ENCODE results near the gene TAB2. TPM values are rescaled to one million over a fixed set of nuclear protein-coding genes. Genes with fewer than 3 reads are reported as not detected.

The TAB2 gene
- total and polyA plus RNA-seq, 2 of the 8 experiments (the other 6 are each of a cell fraction or from before 2014, with no cell fraction given), result 40.4 to 63.0 TPM

DNA sequence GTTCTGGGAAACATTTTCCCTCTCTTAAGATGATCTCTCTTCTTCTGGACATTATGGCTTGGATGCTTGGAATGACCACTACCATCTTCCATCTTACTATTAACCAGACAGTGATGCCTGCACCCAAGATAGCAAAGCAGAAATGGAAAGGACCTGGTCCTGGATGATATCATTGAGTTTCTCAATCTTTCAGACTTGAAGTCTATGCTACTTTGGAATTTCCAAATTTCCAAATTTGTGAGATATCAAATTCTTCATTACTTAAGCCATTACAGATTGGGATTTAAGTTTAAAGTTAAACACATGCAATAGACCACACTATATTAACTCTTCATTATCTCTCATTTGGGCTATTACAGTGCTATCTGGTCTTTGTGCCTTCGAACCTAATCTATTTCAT lies 3.7 kb upstream of the TAB2 start:
- Histone ChIP-seq H2BK20ac (ENCODE audit: low read length) (no peak overlapping the region), H4K5ac (ENCODE audit: insufficient read length, low read depth, low read length) (no peak overlapping the region), H3K4me1 (replicated peaks in 1 of 4; ENCODE audit: control insufficient read depth in 3 of 4, insufficient read depth in 4 of 4, low read length in 3 of 4) (peaks cover 0 to 3% (median 0%) of the 10 kb centered on the region in 4 experiments; a peak in 1 of 7 replicates), H3K4ac (replicated peaks; ENCODE audit: insufficient read length, low read depth, low read length) (no peak overlapping the region), H4K20me1 (replicated peaks in 1 of 2; ENCODE audit: control insufficient read depth in 1 of 2, insufficient read depth in 2 of 2, low read length in 2 of 2) (peaks cover 0 to 3% of the 10 kb centered on the region in 2 experiments), H3K4me2 (ENCODE audit: insufficient read depth in 1 of 2, low read depth in 2 of 2, low read length in 2 of 2) (no peak overlapping the region), H3K27ac (ENCODE audit: low read depth, low read length) (no peak overlapping the region), H3K9me3 (ENCODE audit: insufficient read depth in 2 of 2, low read depth in 1 of 2, low read length in 1 of 2) (no peaks in the 10 kb centered on the region), H3K4me3 (ENCODE audit: extremely low read depth in 1 of 4, insufficient read depth in 2 of 4, low read depth in 3 of 4, low read length in 4 of 4) (no peak overlapping the region), H3K18ac (ENCODE audit: extremely low read depth, low read length) (no peak overlapping the region), H3K79me1 (ENCODE audit: low read depth, low read length) (no peaks in the 10 kb centered on the region), H3K36me3 (ENCODE audit: control insufficient read depth in 2 of 4, insufficient read depth in 4 of 4, low read length in 3 of 4) (no peaks in the 10 kb centered on the region), H3K27me3 (replicated peaks in 1 of 4; ENCODE audit: control insufficient read depth in 3 of 4, extremely low read depth in 1 of 4, insufficient read depth in 3 of 4, low read length in 3 of 4) (no peaks in the 10 kb centered on the region), H2BK5ac (ENCODE audit: low read depth, low read length) (no peak overlapping the region), H4K91ac (replicated peaks; ENCODE audit: insufficient read length, low read length) (no peak overlapping the region), H3K79me2 (ENCODE audit: control insufficient read depth in 1 of 2, insufficient read depth in 2 of 2, low read length in 2 of 2) (peaks cover under 1 to 7% of the 10 kb centered on the region in 2 experiments), H2AK5ac (ENCODE audit: low read depth, low read length) (no peak overlapping the region), H2BK120ac (replicated peaks; ENCODE audit: low read depth, low read length) (no peak overlapping the region), H3K9ac (replicated peaks in 1 of 4; ENCODE audit: extremely low read depth in 1 of 4, low read depth in 3 of 4, low read length in 3 of 4) (no peak overlapping the region), H3K14ac (ENCODE audit: insufficient read length) (no peak overlapping the region), H3K23ac (ENCODE audit: insufficient read length) (no peak overlapping the region), H3K23me2 (ENCODE audit: low read depth, low read length) (peaks cover 3% of the 10 kb centered on the region; the same call in 1 of the 2 replicates), H2AFZ (ENCODE audit: low read length) (no peak overlapping the region), H2BK15ac (ENCODE audit: low read length) (no peak overlapping the region), H2BK12ac (ENCODE audit: low read depth, low read length) (no peak overlapping the region), H4K8ac (ENCODE audit: extremely low read depth, insufficient read depth, low read length) (no peak overlapping the region), H3K56ac (replicated peaks; ENCODE audit: insufficient read length, low read depth, low read length) (no peak overlapping the region)
- CTCF ChIA-PET (ENCODE audit: partially characterized antibody), result no interaction called here
- FAIRE-seq (no peak), DNase-seq (ENCODE audit: low read depth in 1 of 2, low spot score in 2 of 2) (no peak)
- 91% methylated on average over 1 of the region's 1 CpG; no CpG with 5 or more reads in 1 of the 2 experiments for WGBS, 2 experiments (ENCODE audit: extremely low coverage in 1 of 2, insufficient coverage in 1 of 2, insufficient read length in 1 of 2, insufficient replicate concordance in 2 of 2, low coverage in 1 of 2, low lambda C conversion rate in 2 of 2, missing lambda C conversion rate in 1 of 2)
- POLR2A ChIA-PET (ENCODE audit: partially characterized antibody), result no interaction called here
- TF ChIP-seq SUZ12 (IDR thresholded peaks at IDR 0.05; ENCODE audit: low read length), result no peak
- no peak for TF ChIP-seq GABPA (IDR thresholded peaks at IDR 0.05; ENCODE audit: borderline replicate concordance, insufficient read depth, low read length)
- TF ChIP-seq RXRA (IDR thresholded peaks at IDR 0.05; ENCODE audit: insufficient read depth, low read depth, low read length), result no peak
- no peak for TF ChIP-seq RFX5 (IDR thresholded peaks at IDR 0.05; ENCODE audit: borderline replicate concordance, low read depth, low read length)
- TF ChIP-seq KDM4A (IDR thresholded peaks at IDR 0.05; ENCODE audit: low read depth, low read length, severe bottlenecking), result no peak
- TF ChIP-seq, protein P1, sequence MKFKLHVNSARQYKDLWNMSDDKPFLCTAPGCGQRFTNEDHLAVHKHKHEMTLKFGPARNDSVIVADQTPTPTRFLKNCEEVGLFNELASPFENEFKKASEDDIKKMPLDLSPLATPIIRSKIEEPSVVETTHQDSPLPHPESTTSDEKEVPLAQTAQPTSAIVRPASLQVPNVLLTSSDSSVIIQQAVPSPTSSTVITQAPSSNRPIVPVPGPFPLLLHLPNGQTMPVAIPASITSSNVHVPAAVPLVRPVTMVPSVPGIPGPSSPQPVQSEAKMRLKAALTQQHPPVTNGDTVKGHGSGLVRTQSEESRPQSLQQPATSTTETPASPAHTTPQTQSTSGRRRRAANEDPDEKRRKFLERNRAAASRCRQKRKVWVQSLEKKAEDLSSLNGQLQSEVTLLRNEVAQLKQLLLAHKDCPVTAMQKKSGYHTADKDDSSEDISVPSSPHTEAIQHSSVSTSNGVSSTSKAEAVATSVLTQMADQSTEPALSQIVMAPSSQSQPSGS (IDR thresholded peaks at IDR 0.05; ENCODE audit: low read length), result no peak
- no peak for TF ChIP-seq POU5F1 (IDR thresholded peaks at IDR 0.05; ENCODE audit: low read depth, low read length)
- TF ChIP-seq, protein P2, sequence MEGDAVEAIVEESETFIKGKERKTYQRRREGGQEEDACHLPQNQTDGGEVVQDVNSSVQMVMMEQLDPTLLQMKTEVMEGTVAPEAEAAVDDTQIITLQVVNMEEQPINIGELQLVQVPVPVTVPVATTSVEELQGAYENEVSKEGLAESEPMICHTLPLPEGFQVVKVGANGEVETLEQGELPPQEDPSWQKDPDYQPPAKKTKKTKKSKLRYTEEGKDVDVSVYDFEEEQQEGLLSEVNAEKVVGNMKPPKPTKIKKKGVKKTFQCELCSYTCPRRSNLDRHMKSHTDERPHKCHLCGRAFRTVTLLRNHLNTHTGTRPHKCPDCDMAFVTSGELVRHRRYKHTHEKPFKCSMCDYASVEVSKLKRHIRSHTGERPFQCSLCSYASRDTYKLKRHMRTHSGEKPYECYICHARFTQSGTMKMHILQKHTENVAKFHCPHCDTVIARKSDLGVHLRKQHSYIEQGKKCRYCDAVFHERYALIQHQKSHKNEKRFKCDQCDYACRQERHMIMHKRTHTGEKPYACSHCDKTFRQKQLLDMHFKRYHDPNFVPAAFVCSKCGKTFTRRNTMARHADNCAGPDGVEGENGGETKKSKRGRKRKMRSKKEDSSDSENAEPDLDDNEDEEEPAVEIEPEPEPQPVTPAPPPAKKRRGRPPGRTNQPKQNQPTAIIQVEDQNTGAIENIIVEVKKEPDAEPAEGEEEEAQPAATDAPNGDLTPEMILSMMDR (IDR thresholded peaks at IDR 0.05; ENCODE audit: control extremely low read depth in 1 of 3, insufficient read depth in 1 of 3, low read depth in 1 of 3, low read length in 3 of 3), result no peak
- no peak for TF ChIP-seq RNF2 (IDR thresholded peaks at IDR 0.05; ENCODE audit: borderline replicate concordance, low read depth, low read length, missing control alignments, poor library complexity, severe bottlenecking)
